ENCODE data around the gene ELMO1. TPM values are rescaled to one million over a fixed set of nuclear protein-coding genes. Genes with fewer than 3 reads are reported as not detected.

Gene ELMO1
- total and polyA plus RNA-seq, 2 experiments from 2014 or later = 19.7 to 28.7 TPM

GRCh38 chr7:37432281-37432920, 16.3 kb downstream of the ELMO1 start:
- TF ChIP-seq, protein P1, sequence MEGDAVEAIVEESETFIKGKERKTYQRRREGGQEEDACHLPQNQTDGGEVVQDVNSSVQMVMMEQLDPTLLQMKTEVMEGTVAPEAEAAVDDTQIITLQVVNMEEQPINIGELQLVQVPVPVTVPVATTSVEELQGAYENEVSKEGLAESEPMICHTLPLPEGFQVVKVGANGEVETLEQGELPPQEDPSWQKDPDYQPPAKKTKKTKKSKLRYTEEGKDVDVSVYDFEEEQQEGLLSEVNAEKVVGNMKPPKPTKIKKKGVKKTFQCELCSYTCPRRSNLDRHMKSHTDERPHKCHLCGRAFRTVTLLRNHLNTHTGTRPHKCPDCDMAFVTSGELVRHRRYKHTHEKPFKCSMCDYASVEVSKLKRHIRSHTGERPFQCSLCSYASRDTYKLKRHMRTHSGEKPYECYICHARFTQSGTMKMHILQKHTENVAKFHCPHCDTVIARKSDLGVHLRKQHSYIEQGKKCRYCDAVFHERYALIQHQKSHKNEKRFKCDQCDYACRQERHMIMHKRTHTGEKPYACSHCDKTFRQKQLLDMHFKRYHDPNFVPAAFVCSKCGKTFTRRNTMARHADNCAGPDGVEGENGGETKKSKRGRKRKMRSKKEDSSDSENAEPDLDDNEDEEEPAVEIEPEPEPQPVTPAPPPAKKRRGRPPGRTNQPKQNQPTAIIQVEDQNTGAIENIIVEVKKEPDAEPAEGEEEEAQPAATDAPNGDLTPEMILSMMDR (IDR thresholded peaks at IDR 0.05; ENCODE audit: poor library complexity) = no peak
- TF ChIP-seq EZH2phosphoT487 (IDR thresholded peaks at IDR 0.05; ENCODE audit: low read depth, severe bottlenecking, unreplicated experiment) (no peak), EZH2 (IDR thresholded peaks at IDR 0.05; ENCODE audit: borderline replicate concordance) (no peak)
- H4K20me1 ChIP-seq (ENCODE audit: insufficient read depth, poor library complexity, severe bottlenecking) = no peaks in the 10 kb centered on the region
- H2AFZ ChIP-seq = no peak overlapping the region
- H3K4me1 ChIP-seq (ENCODE audit: insufficient read depth) = no peaks in the 10 kb centered on the region
- H3K79me2 ChIP-seq = no peaks in the 10 kb centered on the region
- H3K4me2 ChIP-seq = no peak overlapping the region
- H3K27ac ChIP-seq = no peak overlapping the region
- H3K36me3 ChIP-seq (replicated peaks; ENCODE audit: insufficient read depth, low read depth) = no peaks in the 10 kb centered on the region
- 62% methylated on average over 8 of the region's 8 CpGs for WGBS (ENCODE audit: low lambda C conversion rate, missing lambda C conversion rate)
- H3K4me3 ChIP-seq = no peak overlapping the region
- no peak for DNase-seq (ENCODE audit: low spot score)
- H3K9me2 ChIP-seq (replicated peaks; ENCODE audit: insufficient read depth) = no peaks in the 10 kb centered on the region
- no peaks in the 10 kb centered on the region for H3K27me3 ChIP-seq
- H3K9me3 ChIP-seq (ENCODE audit: low read depth) = no peaks in the 10 kb centered on the region

DNA sequence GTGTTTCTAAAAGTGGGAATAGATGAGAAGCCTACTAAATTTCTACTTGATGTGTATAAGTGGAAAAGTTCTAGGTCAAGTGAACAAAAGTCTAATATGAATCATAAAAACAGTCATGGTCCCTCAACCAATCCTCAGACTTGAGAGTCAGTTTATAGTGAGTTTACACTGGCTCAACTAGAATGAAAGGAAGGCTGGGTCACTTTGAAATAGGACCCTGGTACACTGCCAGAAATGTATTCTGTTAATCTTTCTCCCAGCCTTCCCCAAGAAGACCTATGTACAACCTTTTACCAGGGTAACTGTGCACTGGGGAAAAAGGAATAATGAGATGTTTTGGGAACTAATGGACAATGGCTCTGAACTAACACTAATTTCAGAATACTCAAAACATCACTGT, 17.3 kb downstream of the ELMO1 start:
- Histone ChIP-seq H3K79me2 (no peaks in the 10 kb centered on the region), H3K4me3 (no peak overlapping the region), H3K27me3 (no peaks in the 10 kb centered on the region), H4K20me1 (ENCODE audit: insufficient read depth, poor library complexity, severe bottlenecking) (no peaks in the 10 kb centered on the region), H3K4me1 (ENCODE audit: insufficient read depth) (no peaks in the 10 kb centered on the region), H3K4me2 (no peak overlapping the region), H2AFZ (no peak overlapping the region), H3K9me3 (ENCODE audit: low read depth) (no peaks in the 10 kb centered on the region), H3K9me2 (replicated peaks; ENCODE audit: insufficient read depth) (no peaks in the 10 kb centered on the region), H3K36me3 (replicated peaks; ENCODE audit: insufficient read depth, low read depth) (no peaks in the 10 kb centered on the region), H3K27ac (no peak overlapping the region)
- no peak for DNase-seq (ENCODE audit: low spot score)
- no peak for TF ChIP-seq EZH2 (IDR thresholded peaks at IDR 0.05; ENCODE audit: borderline replicate concordance)
- no peak for TF ChIP-seq EZH2phosphoT487 (IDR thresholded peaks at IDR 0.05; ENCODE audit: low read depth, severe bottlenecking, unreplicated experiment)
- TF ChIP-seq, protein P1 (IDR thresholded peaks at IDR 0.05; ENCODE audit: poor library complexity) = no peak

- Histone ChIP-seq H3K27ac (no peak overlapping the region), H2AFZ (no peak overlapping the region), H3K36me3 (replicated peaks; ENCODE audit: insufficient read depth, low read depth) (no peaks in the 10 kb centered on the region), H4K20me1 (ENCODE audit: insufficient read depth, poor library complexity, severe bottlenecking) (no peaks in the 10 kb centered on the region), H3K4me1 (ENCODE audit: insufficient read depth) (no peaks in the 10 kb centered on the region), H3K9me2 (replicated peaks; ENCODE audit: insufficient read depth) (no peaks in the 10 kb centered on the region), H3K27me3 (no peaks in the 10 kb centered on the region), H3K79me2 (no peaks in the 10 kb centered on the region), H3K4me3 (no peak overlapping the region), H3K9me3 (ENCODE audit: low read depth) (no peaks in the 10 kb centered on the region), H3K4me2 (no peak overlapping the region)
- TF ChIP-seq, protein P1 (IDR thresholded peaks at IDR 0.05; ENCODE audit: poor library complexity) = no peak
- TF ChIP-seq EZH2phosphoT487 (IDR thresholded peaks at IDR 0.05; ENCODE audit: low read depth, severe bottlenecking, unreplicated experiment) (no peak), EZH2 (IDR thresholded peaks at IDR 0.05; ENCODE audit: borderline replicate concordance) (no peak)
- WGBS (ENCODE audit: low lambda C conversion rate, missing lambda C conversion rate) = 94% methylated on average over 6 of the region's 6 CpGs
- DNase-seq (ENCODE audit: low spot score) = no peak
These were observed 18.0 kb downstream of the ELMO1 start for GRCh38 chr7:37430640-37431039.

All from hepatocyte (in vitro differentiated cells).